DOHH2 (cell line): ENCODE measurements around the gene PTGS1.

Experiments used
- CTCF ChIP-seq: fragments of 200-600 bp; sonication (generic); IDR thresholded peaks from one replicate; pipeline ENCODE4 v1.5.1; 2014; ENCODE audit warnings: antibody characterized with exemption, mild to moderate bottlenecking, low read depth, low read length; ENCODE audit not compliant: poor library complexity, severe bottlenecking
- EZH2phosphoT487 ChIP-seq: fragments of 200-600 bp; sonication (generic); IDR thresholded peaks from 2 replicates; pipeline ENCODE4 v1.6.1; 2017; ENCODE audit warnings: borderline replicate concordance, mild to moderate bottlenecking, antibody characterized with exemption, low read length, moderate library complexity, mixed read lengths

DNA sequence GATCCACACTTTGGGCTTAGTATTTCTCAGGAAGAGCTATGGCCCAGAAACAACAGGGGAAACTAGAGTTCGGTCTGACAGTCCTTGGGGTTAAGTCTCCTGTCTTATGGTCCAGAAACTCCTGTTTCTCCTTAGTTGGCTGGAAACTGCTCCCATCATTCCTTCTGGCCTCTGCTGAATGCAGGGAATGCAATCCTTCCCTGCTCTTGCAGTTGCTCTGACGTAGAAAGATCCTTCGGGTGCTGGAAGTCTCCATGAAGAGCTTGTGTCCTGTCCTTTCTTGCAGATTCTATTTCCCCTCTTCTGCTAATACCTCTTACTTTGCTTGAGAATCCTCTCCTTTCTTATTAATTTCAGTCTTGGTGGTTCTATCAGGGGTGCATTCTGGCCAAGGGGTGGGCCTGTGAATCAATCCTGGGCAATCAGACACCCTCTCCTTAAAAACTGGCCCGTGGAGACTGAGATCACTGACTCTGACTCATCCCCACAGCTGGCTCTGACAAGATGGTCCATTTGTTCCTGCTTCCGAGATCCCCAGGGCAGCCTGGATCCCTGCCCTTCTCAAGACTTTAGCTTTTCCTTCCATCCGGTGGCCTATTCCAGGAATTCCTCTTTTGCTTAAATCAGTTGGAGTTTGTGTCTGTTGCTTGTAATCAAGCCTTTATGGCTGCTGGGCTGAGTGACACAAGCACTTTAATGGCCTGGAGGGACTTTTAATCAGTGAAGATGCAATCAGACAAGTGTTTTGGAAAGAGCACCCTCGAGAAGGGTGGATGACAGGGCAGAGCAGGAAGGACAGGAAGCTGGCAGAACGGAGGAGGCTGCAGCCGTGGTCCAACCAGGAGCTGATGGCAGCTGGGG lies 23.7 kb downstream of the PTGS1 start:
- TF ChIP-seq CTCF (no peak), EZH2phosphoT487 (no peak)
